DMS153 treated with DMSO at 0.1 percent for 48 hours (cell line): ENCODE data around the gene CACNA1B.
A peak's percentile ranks its signal among the peaks of the same experiment; 100 is the strongest.

Source experiments
- DNase-seq: peaks from one replicate; lab custom pipeline; 2025; ENCODE audit not compliant: unreplicated experiment; lab: John Stamatoyannopoulos, UW

CACNA1B gene

GRCh38 chr9:137877506-137878122 is at the start of gene CACNA1B:
Gene CACNA1B (plus strand): TSS chr9:137877782. CDS start chr9:137877934, 152 bp downstream.
- peak; percentile 27 for DNase-seq

GRCh38 chr9:137827908-137828526 is 49.6 kb upstream of the CACNA1B start:
- DNase-seq = no peak

GRCh38 chr9:137828527-137829259 is 48.9 kb upstream of the CACNA1B start:
- no peak for DNase-seq

- no peak for DNase-seq
These were observed 48.2 kb upstream of the CACNA1B start for GRCh38 chr9:137829260-137829996.

GRCh38 chr9:137832191-137832700 is 45.3 kb upstream of the CACNA1B start:
- DNase-seq = no peak

- no peak for DNase-seq
These were observed 44.6 kb upstream of the CACNA1B start for GRCh38 chr9:137832830-137833590.

- DNase-seq = no peak
These were observed 43.6 kb upstream of the CACNA1B start for GRCh38 chr9:137833721-137834613.

- no peak for DNase-seq
These were observed 42.6 kb upstream of the CACNA1B start for GRCh38 chr9:137834846-137835546.

- no peak for DNase-seq
These were observed 41.3 kb upstream of the CACNA1B start for GRCh38 chr9:137836151-137836830.

- no peak for DNase-seq
These were observed 40.7 kb upstream of the CACNA1B start for GRCh38 chr9:137836831-137837241.

- no peak for DNase-seq
These were observed 40.0 kb upstream of the CACNA1B start for GRCh38 chr9:137837345-137838278.

- DNase-seq = no peak
These were observed 39.0 kb upstream of the CACNA1B start for GRCh38 chr9:137838576-137838975.

GRCh38 chr9:137843355-137843754 is 34.2 kb upstream of the CACNA1B start:
- DNase-seq = no peak

- no peak for DNase-seq
These were observed 25.9 kb upstream of the CACNA1B start for GRCh38 chr9:137851516-137852267.

GRCh38 chr9:137853392-137853995 is 24.1 kb upstream of the CACNA1B start:
- DNase-seq = no peak

GRCh38 chr9:137860361-137860760 is 17.2 kb upstream of the CACNA1B start:
- DNase-seq = no peak
